ENCODE data around the gene GCGR.

The GCGR gene

DNA sequence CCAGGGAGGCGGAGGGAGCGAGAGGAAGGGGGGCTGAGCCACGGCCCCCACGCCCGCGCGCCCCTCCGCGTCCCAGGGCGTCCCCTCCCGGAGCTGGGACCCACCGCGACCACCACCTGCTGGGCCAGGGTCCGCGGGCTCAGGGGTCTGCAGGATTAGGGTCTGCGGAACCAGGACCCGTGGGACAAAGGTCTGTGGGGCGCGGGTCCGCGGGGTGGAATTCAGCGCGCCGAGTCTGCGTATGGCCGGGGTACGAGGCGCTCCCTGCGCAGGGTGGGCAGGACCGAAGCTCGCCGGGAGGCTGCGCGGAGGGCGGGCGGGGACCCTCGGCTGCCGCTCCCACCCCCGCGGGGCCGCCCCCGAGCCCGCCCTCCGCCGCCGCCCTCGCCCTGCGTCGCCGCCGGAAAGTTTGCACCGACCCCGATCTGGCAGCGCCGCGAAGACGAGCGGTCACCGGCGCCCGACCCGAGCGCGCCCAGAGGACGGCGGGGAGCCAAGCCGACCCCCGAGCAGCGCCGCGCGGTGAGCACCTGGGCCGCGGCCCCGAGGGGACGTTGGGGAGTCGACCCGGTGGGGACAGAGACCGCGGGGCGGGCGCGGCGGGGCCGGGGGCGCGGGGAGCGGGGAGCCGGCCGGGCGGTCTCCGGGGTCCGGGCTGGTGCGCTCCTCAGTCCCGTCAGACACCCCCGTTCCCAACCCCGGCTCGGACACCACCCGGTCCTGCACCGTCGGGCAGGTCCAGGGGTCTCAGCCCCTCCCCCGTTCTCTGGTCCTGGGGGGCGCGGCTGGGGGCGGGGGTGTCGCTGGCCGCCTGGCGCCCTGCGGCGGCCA is at the start of gene GCGR:
Gene GCGR (plus strand): TSS at position 423 of the 831 bp plus-strand sequence. CDS start 4,869 bp downstream, outside the sequence.
- no peak for DNase-seq

GRCh38 chr17:81792675-81793615 is 11.0 kb upstream of the GCGR start:
- DNase-seq, result no peak

DNA sequence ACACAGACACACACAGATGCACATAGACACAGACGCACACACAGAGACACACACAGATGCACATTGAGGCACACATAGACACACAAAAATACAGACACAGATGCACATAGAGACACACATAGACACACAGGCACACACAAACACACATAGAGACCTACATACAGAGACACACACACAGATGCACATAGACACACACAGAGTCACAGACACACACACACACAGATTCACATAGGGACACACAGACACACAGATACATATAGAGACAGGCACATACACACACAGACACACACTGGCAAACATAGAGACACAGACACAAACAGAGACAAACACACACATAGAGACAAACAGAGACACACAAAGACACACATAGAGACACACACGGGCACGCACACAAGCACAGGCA is 9.9 kb upstream of the GCGR start:
- DNase-seq, result no peak

GRCh38 chr17:81794509-81794908 is 9.4 kb upstream of the GCGR start:
- no peak for DNase-seq

DNA sequence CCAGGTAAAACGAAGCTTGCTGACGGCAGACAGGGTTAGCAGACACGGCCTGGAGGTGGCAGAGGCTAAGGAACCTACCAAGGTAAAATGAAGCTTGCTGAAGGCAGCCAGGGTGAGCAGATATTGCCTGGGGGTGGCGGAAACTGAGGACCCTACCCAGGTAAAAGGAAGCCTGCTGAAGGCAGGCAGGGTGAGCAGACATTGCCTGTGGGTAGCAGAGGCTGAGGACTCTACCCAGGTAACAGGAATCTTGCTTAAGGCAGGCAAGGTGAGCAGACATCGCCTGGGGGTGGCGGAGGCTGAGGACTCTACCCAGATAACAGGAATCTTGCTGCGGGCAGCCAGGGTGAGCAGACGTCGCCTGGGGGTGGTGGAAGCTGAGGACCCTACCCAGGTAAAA is 2.6 kb upstream of the GCGR start:
- no peak for DNase-seq

GRCh38 chr17:81802048-81802758 is 1.7 kb upstream of the GCGR start:
- DNase-seq, result no peak

GRCh38 chr17:81802856-81803643 is 900 bp upstream of the GCGR start:
- DNase-seq, result no peak

- DNase-seq, result no peak
Measured at GRCh38 chr17:81804559-81805399, 829 bp downstream of the GCGR start.

DNA sequence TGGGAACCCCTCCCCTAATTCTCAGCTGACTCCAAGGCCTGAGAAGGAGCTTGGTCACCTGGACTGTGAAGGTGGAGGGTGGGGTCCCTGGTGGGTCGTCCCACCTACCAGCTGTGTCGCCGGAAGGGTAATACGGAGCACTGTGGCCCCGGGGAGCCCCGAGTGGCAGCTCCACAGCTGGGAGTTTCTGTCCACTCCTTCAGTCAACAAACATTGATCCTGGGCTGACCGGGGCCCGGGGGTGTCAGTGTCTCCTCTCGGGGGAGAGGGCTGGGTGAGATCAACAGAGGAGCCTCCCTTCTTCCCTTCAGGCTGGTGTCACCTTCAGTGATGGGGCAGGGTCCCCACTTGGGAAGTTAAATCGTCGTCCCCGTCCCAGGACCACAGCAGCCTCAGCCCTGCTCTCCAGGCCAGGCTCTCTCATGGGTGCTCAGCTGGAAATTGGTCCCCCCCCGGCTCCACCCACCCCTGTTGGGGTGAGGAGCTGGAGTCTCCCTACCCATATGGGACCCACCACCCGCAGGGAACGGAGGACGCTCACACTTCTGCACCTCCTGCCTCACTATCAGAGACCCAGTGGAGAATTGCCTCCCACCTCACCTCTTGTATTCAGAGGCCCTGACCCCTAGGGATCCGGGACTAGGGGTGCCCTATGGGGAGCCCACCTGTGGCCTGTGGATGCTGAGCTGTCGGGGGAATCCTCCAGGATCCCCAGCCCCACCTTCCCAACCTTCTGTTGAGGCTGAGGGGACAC is 1.9 kb downstream of the GCGR start:
- DNase-seq, result no peak

DNA sequence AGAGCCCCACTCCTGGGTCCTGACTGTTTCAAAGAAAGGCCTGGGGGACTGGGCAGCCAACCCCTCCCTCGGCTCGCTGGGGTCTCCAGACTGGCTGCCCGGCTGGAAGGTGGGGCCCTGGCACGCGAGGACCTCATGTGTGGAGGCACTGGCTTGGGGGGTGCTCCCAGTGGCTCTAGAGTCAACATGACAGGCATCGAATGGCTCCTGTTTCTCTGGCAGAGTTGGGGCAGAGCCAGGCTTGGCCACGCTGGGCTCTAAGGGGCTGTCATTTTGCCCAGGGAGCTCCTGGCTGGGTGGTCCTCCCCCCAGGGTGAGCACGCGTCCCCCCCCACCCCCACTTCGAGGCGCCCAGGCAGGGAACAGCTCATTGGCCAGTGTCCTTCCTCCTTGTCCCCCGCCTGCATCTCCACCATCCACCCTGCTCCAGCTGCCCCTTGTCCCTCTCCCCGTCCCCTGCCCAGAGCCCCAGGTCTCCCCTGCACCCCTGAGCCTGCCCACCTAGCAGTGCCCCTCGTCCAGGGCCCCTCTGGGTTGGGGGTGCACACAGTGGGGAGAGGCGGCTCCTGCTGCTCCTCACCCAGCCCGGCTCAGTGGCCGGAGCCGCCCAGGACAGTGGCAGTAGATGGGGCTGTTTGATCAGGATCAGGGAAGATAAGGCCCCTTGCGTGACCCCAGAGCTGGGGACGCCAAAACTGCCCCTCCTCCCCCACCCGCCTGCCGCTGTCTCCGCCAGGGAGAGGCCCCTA is 2.7 kb downstream of the GCGR start:
- DNase-seq, result no peak

- DNase-seq, result no peak
Measured at GRCh38 chr17:81807210-81807719, 3.3 kb downstream of the GCGR start.

- DNase-seq, result no peak
Measured at GRCh38 chr17:81807839-81808238, 3.9 kb downstream of the GCGR start.

DNA sequence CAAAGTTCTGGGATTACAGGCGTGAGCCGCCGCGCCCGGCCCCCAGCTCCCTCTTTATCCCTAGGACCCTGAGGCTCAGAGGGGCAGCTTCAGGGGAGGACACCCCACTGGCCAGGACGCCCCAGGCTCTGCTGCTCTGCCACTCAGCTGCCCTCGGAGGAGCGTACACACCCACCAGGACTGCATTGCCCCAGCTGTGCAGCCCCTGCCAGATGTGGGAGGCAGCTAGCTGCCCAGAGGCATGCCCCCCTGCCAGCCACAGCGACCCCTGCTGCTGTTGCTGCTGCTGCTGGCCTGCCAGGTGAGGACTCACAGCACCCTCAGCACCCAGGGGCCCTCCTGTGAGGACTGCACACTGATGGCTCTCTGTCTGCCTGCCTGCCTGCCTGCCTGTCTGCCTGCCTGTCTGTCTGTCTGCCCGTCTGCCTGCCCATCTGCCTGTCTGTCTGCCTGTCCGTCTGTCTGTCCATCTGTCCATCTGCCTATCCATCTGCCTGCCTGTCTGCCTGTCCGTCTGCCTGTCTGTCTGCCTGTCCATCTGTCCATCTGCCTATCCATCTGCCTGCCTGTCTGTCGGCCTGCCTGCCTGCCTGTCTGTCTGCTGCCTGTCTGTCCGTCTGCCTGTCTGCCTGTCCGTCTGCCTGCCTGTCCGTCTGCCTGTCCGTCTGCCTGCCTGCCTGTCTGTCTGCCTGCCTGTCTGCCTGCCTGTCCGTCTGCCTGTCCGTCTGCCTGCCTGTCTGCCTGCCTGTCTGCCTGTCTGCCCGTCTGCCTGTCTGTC is 5.0 kb downstream of the GCGR start:
- DNase-seq, result no peak

GRCh38 chr17:81809556-81809998 is 5.6 kb downstream of the GCGR start:
- DNase-seq, result no peak

DNA sequence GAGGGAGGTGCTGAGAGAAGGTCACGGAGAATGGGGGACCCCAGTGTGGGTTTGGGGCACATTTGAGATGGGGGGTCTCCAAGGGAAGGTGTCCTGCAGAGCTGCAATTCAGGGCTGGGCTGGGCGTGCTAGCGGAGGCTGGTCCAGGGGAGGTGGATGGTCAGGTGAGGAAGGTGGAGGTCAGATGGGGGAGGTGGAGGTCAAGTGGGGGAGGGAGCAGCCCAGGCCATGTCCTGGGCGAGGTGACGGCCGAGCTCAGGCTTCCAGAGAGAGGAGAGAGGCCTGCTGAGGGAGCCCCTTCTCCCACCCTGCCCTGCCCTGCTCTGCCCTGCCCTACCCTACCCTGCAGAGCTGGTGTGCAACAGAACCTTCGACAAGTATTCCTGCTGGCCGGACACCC is 6.5 kb downstream of the GCGR start:
- DNase-seq, result no peak

DNA sequence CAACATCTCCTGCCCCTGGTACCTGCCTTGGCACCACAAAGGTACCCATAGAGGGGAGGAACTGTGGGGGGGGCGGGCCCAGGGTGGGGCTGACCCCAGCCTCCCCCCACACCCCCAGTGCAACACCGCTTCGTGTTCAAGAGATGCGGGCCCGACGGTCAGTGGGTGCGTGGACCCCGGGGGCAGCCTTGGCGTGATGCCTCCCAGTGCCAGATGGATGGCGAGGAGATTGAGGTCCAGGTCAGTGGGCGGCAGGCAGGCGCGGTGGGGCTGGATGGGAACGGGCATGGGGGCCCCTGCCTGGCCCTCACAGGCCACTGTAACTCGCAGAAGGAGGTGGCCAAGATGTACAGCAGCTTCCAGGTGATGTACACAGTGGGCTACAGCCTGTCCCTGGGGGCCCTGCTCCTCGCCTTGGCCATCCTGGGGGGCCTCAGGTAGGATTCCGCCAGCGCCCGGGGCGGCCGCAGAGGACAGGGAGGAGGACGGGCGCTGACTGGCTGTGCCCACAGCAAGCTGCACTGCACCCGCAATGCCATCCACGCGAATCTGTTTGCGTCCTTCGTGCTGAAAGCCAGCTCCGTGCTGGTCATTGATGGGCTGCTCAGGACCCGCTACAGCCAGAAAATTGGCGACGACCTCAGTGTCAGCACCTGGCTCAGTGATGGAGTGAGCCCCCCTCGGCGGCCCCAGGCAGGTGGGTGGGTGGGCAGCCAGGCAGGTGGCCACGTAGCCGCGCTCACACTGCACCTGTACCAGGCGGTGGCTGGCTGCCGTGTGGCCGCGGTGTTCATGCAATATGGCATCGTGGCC is 7.1 kb downstream of the GCGR start:
- DNase-seq, result no peak

GRCh38 chr17:81811705-81812570 is 8.0 kb downstream of the GCGR start:
- no peak for DNase-seq
